HL-60/S4 (cell line): ENCODE measurements around the gene KCNK4.

ENCODE experiments used
- in situ Hi-C: fragments of 300-500 bp; cut with MboI; formaldehyde crosslinking; loops from 2 replicates; pipeline ENCODE4 v1.14.3; 2022; ENCODE audit warnings: low sequenced_read_pairs

Gene KCNK4

DNA sequence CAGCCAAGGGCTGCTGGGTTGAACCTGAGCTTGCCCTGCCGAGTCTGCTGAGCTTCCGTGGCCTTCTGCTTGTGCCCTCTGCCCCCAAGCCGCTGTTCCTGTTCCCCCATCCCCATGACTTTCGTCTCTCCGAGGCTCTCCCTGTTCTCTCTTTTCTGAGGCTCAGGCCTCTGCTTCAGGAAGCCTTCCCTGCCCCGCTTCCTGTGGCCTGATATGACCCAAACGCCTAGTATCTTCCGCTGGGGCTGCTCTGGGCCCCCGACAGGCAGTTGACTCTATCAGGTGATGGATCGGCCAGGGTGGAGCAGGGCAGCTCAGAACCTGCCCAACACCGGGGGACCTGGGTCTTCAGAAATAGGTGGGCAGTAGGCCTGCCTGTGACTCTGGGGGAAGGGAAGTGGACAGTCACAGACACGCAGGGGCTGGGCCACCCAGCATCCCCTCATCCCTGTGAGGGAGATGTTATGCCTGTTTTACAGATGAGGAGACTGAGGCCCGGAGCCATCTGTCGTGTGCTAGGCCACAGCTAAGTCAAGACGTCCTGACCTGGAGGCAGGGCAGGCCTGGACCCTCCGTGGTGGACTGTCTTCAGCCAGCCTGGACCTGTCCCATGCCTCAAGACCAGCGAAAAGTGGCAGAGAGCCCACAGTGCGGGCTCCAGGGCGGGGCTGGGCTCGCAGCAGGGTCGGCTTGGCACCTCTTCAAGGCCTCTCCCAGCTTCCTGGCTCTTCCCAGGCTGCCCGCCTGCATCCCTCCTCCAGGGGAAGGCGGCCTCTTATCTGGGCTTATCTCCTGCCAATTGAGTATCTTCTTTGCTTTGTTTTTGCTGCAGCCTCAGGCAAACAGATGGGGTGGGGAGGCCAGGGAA lies 22.8 kb upstream of the KCNK4 start:
- in situ Hi-C loops = no loop called here

DNA sequence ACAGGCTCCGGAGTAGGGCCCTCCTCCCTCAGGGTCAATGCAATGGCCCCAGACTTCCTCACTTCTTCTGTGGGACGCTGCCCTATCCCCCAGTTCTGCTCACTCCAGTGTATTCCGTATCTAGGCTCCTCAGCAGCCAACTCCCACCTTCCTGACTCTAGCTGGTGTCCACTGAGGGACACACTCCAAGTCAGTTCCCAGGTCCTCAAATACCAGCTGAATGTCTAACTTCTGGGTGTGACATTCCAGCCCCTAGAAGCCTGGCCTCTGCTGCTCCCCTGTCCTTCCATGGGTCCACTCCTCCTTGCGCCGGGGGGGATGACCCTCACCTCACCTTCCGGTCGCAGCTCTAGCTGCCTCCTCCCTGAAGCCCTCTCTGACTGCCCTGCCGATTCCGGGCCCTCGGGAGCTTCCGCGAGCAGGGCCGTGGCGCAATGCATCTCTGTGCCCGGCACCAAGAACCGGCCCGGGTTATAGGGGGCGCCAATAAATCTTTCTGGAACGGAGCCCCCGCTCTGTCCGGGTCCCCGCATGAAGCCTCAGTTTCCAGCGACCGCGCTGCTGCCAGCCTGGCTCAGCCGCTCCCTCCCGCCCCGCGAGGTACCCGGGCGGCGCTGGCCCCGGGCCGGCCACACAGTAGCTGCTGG lies 22.1 kb upstream of the KCNK4 start:
- in situ Hi-C loops = no loop called here

DNA sequence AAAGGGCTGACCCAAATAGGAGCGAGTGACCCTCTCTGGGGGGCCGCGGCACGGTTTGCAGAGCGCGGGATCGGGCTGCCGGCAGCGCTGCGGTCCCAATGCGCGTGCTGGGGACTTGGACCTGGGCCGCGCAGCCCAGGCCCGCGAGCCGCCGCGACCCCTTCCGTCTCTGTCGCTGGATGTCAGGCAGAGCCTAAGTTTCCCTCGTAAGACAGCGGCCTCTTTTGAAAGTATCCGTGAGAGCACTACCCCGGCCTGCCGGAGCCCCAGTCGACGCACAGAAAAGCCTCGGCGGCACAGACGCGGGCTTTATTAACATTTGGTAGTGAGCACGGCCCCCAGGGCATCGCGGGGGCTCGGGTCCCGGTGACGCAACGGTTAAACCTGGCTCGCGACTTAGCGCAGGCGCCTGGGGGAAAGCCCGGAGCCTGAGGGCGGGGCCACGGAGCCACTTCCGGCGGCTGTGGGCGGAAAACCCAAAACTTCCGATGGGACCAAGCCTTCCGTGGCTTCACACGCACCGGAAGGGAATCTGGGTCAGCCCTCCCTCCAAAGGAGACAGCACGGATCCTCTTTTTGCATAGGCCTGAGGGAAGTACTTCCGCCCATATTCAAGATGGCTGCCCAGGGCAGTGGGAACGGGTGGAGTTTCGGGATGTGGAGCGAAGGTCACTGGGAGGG lies 21.4 kb upstream of the KCNK4 start:
- in situ Hi-C loops = no loop called here

DNA sequence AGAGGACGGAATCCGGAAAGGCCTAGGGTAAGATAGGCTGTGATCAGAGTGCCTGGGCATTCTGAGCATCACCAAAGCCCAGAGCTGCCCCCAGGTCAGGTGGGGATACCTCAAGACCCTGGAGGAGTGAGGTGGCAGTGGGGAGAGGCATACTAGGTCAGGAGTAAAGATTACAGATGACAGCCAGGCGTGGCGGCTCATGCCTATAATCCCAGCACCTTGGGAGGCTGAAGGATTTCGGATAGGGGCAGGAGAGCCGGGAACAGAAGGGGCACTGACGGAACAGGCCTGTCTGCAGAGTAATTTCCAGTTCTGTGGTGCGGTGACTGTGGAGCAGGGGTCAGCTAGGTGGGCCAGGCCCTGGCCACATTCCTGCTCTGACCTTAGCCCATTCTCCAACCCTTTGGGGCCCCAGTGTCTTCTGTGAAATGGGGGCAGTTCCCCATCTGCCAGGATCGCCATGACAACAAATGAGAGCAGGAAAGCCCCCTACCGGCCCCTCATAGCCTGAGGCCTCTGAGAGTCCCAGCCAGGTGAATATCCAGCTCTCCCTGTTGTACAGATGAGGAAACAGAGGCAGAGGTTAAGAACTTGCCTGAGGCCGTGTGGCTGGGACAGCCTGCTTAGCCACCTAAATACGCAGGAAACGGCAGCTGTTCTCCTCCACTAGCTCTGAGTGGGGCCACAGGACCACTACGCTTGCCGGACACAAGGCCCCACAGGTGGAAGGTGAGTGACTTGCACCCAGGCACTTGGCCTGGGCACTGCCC lies 15.9 kb upstream of the KCNK4 start:
- in situ Hi-C loops = no loop called here

DNA sequence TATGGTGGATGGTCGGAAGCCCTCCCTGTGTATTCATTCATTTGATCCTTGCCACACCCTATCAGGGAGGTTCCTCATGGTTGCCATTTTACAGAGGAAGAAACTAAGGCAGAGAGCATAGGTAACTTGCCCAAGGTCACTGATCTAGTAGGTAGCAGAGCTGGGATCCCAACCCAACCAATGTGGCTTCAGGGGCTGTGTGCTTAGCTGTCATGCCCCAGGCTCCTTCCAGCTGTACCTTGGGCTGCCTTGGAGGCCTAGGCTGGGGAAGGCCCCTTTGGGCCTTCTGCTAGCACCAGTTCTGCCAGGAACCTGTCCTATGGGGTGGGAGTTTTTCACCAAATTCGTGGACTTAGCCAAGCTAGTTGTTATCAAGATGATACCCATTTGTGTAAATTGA lies 15.3 kb upstream of the KCNK4 start:
- in situ Hi-C loops = no loop called here

DNA sequence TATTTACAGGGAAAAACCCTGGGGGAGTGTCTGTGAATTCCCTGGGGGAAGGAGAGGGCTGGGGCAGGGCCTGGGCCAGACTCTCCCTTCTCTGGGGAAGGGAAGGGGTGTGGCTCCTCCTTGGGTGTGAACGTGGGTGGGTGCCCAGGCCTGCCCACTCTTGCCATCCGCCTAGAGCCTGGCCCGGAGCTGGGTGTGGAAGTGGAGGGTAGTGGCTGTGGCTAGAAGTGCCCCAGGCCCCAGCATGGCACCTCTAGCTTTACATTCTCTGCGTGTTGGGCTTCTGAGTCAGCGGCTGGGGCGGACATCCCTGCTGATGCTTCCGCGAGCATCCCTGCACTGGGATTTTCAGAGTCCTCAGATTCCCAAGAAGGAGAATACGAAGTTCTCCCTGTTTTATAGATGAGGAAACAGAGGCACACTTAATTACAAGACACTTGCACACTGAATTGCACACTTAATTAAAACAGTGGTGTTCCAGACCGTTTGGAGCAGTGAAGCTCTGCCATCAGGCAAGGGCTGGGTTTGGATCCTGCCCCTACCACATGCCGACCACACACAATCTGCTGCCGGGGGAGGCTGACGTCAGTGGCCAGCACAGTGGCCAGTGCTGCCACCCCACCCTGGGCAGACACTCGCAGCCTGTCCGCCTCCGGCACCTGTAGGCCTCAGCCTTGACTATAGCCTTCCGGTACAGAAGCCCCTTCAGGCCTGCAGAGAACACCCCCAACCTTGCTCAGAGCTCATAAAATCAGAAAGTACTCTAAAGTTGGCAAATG lies 14.3 kb upstream of the KCNK4 start:
- in situ Hi-C loops = no loop called here

DNA sequence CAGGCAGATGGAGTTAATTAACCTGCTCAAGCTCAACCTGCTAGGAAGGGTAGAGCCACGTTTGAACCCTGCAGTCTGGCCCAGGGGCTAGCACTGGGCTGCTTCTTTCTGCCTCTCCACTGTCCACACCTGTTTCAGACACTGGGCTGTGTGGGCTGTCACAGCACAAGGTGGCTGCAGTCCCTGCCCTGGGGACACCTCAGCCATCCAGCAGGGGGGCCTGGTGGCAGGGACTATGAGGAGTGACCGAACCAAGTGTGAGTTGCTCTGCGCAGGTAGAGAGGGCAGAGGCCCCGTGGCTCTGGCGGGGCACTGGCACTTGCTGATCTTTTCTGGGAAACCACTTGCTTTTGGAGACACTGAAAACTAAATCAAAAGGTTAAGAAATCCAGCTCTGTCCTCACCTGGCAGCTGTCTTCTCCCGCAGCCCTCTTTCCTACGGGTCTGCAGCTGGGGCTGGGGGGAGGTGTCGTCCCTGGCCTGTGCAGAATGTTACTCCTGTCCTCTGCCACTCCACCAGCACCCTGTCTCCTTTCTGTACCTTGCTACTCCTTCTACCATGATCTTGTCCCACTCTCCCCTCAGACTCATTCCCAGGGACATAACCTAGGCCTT lies 12.4 kb upstream of the KCNK4 start:
- in situ Hi-C loops = no loop called here

DNA sequence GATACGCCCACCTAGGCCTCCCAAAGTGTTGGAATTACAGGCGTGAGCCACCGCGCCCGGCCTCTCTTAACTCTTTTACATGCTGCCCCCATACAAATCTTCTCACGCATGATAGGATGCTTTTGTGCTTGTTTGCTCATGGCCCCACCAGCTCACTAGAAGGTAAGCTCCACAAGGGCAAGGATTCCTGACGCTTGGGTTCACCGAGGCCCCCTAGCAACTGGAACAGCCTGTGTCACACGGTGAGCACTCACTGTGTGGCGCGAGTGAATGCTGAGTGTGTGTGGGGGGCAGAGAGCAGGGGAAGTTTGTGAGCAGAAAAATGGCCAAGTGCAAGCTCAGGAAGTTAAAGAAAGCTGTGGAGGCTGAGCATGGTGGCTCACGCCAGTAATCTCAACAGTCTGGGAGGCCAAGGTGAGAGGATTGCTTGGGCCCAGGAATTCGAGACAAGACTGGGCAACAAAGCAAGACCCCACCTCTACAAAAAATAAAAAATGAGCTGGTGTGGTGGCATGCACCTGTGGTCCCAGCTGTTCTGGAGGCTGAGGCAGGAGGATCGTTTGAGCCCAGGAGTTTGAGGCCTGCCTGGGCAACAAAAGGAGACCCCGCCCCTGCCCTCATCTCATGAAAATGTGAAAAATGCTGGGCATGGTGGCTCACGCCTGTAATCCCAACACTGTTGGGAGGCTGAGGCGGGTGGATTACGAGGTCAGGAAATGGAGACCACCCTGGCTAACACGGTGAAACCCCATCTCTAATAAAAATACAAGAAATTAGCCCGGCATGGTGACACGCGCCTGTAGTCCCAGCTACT lies 8.9 kb upstream of the KCNK4 start:
- in situ Hi-C loops = no loop called here

DNA sequence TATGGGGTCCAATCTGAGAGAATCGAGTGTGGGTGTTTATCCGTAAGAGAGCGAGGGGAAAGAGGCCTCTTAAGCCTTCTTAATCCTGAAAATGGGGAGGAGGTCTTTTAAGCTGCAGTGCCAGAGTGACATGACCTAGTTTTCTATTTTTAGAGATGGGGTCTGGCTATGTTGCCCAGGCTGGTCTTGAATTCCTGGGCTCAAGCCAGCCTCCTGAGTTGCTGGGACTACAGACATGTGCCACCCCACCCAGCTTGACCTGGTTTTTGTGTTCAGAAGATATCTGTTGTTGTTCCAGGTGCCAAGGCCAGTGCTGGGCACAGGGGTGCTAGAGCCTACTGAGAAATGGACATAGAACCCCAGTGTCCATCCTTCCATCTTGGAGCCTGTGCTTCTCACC lies 8.0 kb upstream of the KCNK4 start:
- in situ Hi-C loops = no loop called here

DNA sequence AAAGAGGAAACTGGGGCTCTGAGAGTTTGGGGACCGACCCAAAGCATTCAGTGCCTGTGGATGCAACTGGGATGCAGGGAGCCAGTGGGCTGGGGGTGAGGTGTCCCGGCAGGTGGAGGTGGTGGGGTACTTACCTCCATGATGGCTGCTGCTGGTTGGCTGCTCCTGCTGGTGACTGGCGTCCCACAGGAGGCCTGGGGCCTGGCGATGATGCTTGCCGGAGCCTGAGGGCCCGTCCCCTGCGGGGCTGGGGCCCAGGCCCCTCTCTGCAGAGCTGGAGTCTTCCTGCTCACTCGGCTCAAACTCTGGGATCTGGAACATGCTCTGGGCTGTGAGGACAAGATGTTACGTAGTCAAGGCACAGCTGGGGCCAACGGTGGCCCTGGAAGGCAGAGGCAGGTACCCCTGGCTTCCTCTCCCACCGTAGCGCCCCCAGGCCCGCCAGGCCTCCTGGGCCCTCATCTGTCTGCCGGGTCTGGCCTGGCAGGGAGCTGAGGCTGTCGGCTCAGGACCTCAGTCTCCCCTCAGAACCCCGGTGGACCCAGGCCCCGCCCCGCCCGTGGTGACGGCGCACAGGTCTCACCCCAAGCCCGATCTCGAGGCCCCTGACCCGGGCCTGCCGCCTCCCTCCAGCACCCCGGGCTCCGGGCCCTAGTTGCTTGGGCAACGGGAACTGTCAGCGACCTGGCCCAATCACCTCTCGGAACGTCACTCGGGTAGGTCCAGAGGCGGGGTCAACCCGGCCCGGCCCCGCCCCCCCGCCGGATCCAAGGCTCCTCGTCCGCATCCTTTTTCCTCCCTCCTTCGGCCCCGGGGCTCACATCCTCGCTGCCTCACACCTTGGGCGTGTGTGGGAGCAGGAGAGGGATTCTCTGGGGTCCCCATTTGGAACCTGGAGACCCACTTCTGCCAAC lies 6.8 kb upstream of the KCNK4 start, which contains the start of gene BAD:
Gene BAD, minus strand, starts transcription at position 618 of the 914 bp plus-strand sequence. Its CDS starts 297 bp downstream, at position 321.
- in situ Hi-C loops = no loop called here

DNA sequence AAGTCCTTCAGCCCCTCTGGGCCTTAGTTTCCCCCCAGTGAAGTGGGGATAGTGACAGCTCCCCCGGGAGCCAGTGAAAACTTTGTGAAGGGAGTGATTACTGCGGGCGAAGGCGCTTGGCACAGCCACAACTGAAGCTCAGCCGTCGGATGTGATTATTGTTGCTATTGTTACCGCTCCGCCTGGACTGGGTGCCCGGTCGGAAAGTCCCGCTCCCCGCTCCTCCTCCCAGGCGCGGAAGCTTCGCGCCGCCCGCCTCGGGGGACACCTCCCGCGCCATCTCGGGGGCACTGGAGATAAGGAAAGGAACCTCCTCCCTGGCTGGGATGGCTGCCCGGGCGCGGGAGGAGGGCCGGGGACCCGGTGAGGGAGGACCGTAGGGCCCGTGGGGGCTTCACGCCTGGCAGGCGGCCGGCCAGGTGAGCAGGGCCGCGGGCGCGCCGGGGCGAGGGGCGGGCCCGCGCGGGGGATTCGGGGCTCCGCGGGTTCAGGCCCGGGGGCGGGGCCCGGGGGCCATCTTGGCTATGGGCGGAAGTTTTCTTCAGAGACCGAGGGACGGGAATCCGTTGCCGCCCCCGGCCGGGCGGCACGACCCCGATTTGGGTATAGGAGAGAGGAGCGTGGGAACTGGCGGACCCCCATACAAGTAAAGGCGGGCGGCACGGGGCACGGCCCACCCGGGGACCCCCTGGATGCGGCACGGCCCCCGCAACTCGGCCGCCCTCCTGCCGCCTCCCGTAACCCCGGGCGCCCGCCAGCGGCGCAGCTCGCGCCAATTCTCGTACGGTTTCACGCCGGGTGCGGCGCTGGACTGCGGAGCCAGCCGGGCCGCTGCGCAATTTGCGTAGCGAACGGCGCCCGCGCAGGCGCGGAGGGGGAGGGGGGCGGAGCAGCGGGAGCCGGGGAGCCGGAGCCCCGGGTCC lies 5.9 kb upstream of the KCNK4 start, which contains the start of gene GPR137:
Gene GPR137, plus strand, starts transcription at position 887 of the 923 bp plus-strand sequence. CDS start 677 bp downstream, outside the sequence.
- in situ Hi-C loops = no loop called here

DNA sequence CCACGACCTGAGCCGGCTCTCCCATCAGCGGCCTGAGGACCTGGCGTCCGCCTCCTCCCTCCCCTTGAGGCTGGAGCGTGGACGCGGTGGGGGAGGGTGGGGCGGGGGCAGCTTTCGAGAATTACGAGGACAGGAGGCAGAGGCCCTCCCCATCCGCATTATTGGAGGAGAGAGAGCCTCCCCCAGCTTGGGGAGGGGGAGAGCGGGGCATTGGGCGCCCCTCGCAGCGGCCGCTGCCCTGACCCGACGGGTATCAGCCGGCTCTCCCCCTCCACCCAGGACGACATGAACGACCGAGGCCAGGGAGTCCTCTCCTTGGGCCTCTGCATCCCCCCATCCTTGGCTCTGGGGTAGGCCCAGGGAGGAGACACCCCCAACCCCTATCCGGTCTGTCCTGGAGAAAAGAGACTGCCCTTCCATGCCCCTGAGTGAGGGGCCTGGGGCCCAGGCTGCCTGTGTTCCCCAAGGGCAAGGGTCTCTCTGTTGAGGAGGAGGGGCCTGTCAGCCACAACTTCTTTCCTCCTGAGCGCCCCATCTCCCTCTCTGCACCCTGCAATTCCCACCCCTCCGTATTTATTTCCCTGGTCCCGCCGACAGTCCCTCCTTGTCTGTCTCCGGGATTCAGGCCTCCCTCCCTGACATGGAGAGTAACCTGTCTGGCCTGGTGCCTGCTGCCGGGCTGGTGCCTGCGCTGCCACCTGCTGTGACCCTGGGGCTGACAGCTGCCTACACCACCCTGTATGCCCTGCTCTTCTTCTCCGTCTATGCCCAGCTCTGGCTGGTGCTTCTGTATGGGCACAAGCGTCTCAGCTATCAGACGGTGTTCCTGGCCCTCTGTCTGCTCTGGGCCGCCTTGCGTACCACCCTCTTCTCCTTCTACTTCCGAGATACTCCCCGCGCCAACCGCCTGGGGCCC lies 5.0 kb upstream of the KCNK4 start:
- in situ Hi-C loops = no loop called here

DNA sequence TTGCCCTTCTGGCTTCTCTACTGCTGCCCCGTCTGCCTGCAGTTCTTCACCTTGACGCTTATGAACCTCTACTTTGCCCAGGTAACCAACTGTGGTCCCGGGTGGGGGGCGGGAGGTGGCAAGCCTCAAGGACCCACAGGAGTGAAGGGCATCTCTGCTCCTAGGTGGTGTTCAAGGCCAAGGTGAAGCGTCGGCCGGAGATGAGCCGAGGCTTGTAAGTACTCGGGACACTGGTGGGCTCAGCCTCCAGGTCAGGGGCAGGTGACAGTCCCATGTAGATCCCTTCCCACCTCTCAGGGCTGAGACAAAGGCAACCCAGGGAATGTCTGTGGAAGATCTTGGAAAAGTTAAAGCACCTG lies 4.3 kb upstream of the KCNK4 start:
- in situ Hi-C loops = no loop called here

DNA sequence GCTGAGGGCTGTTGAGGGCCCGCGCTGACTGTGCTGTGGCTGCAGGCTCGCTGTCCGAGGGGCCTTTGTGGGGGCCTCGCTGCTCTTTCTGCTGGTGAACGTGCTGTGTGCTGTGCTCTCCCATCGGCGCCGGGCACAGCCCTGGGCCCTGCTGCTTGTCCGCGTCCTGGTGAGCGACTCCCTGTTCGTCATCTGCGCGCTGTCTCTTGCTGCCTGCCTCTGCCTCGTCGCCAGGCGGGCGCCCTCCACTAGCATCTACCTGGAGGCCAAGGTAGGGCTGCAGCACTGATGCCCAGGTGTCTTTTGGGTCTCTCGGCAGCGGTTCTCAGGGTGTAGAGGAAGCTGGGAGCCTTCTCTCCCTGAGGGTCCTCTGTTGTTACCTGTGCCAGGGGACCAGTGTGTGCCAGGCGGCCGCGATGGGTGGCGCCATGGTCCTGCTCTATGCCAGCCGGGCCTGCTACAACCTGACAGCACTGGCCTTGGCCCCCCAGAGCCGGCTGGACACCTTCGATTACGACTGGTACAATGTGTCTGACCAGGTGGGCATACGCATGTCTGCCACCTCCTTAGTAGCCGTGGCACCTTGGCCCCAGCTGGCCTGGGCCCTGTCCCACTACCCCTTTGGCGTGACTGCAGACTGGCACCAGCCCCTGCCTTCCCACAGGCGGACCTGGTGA lies 3.3 kb upstream of the KCNK4 start:
- in situ Hi-C loops = no loop called here

DNA sequence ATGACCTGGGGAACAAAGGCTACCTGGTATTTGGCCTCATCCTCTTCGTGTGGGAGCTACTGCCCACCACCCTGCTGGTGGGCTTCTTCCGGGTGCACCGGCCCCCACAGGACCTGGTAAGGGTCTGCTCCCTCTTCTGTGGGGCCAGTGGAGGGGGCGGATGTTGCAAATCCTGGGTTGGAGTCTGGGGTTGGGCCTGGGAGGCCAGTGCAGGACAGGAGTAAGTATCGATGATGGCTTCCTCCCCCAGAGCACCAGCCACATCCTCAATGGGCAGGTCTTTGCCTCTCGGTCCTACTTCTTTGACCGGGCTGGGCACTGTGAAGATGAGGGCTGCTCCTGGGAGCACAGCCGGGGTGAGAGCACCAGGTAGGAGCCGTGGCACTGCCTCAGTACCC lies 2.8 kb upstream of the KCNK4 start:
- in situ Hi-C loops = no loop called here
